ENCODE data around the gene ZDHHC14.
"Not testable (repeated sequence)": the region's sequence is repeated elsewhere in the genome, so short reads cannot be mapped to it uniquely, and the experiment has no call there.

The ZDHHC14 gene

DNA sequence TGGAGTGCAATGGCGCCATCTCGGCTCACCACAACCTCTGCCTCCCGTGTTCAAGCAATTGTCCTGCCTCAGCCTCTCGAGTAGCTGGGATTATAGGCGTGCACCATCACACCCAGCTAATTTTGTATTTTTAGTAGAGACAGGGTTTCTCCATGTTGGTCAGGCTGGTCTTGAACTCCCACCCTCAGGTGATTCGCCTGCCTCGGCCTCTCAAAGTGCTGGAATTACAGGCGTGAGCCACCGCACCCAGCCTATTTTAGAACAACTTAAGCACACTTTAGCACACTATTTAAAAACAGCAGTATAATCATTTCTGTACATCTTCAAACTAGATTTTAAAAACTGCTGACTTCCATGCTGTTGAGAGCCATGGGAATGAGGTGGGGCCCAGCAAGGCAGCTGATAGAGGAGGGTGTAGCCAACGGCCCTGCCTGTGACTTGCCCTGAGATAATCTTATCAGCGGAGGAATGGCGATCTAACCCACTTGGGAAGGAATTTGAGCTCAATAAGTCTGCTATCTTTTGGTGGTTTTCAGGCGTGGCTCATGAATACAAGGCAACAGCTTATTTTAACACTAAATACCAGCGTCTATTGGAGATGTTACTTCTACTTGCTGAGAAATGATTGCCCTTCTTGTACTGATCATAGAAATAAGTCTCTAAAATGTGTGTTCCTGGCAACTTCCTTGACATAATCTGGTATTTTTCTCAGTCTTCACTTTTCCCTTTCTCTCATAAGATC is 12.1 kb downstream of the ZDHHC14 start:
- no peak overlapping the region for H3K27ac ChIP-seq (replicated peaks)
- no peak overlapping the region for H3K4me3 ChIP-seq (replicated peaks; ENCODE audit: insufficient read depth, low read length)
- DNase-seq (ENCODE audit: low read depth in 1 of 2, low spot score in 1 of 2): no peak
- H3K27me3 ChIP-seq (ENCODE audit: insufficient read depth, poor library complexity, severe bottlenecking): no peaks in the 10 kb centered on the region
- no peak for TF ChIP-seq GABPA (IDR thresholded peaks at IDR 0.05; ENCODE audit: low read depth)
- TF ChIP-seq SPI1 (IDR thresholded peaks at IDR 0.05; ENCODE audit: borderline replicate concordance, low read depth): no peak
- TF ChIP-seq POLR2AphosphoS5 (IDR thresholded peaks at IDR 0.05; ENCODE audit: low read depth): no peak
- TF ChIP-seq, protein P1, sequence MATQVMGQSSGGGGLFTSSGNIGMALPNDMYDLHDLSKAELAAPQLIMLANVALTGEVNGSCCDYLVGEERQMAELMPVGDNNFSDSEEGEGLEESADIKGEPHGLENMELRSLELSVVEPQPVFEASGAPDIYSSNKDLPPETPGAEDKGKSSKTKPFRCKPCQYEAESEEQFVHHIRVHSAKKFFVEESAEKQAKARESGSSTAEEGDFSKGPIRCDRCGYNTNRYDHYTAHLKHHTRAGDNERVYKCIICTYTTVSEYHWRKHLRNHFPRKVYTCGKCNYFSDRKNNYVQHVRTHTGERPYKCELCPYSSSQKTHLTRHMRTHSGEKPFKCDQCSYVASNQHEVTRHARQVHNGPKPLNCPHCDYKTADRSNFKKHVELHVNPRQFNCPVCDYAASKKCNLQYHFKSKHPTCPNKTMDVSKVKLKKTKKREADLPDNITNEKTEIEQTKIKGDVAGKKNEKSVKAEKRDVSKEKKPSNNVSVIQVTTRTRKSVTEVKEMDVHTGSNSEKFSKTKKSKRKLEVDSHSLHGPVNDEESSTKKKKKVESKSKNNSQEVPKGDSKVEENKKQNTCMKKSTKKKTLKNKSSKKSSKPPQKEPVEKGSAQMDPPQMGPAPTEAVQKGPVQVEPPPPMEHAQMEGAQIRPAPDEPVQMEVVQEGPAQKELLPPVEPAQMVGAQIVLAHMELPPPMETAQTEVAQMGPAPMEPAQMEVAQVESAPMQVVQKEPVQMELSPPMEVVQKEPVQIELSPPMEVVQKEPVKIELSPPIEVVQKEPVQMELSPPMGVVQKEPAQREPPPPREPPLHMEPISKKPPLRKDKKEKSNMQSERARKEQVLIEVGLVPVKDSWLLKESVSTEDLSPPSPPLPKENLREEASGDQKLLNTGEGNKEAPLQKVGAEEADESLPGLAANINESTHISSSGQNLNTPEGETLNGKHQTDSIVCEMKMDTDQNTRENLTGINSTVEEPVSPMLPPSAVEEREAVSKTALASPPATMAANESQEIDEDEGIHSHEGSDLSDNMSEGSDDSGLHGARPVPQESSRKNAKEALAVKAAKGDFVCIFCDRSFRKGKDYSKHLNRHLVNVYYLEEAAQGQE (IDR thresholded peaks at IDR 0.05; ENCODE audit: insufficient replicate concordance, low read depth): no peak
- TF ChIP-seq, protein P2, sequence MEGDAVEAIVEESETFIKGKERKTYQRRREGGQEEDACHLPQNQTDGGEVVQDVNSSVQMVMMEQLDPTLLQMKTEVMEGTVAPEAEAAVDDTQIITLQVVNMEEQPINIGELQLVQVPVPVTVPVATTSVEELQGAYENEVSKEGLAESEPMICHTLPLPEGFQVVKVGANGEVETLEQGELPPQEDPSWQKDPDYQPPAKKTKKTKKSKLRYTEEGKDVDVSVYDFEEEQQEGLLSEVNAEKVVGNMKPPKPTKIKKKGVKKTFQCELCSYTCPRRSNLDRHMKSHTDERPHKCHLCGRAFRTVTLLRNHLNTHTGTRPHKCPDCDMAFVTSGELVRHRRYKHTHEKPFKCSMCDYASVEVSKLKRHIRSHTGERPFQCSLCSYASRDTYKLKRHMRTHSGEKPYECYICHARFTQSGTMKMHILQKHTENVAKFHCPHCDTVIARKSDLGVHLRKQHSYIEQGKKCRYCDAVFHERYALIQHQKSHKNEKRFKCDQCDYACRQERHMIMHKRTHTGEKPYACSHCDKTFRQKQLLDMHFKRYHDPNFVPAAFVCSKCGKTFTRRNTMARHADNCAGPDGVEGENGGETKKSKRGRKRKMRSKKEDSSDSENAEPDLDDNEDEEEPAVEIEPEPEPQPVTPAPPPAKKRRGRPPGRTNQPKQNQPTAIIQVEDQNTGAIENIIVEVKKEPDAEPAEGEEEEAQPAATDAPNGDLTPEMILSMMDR (IDR thresholded peaks at IDR 0.05; ENCODE audit: insufficient read depth, low read length): no peak

DNA sequence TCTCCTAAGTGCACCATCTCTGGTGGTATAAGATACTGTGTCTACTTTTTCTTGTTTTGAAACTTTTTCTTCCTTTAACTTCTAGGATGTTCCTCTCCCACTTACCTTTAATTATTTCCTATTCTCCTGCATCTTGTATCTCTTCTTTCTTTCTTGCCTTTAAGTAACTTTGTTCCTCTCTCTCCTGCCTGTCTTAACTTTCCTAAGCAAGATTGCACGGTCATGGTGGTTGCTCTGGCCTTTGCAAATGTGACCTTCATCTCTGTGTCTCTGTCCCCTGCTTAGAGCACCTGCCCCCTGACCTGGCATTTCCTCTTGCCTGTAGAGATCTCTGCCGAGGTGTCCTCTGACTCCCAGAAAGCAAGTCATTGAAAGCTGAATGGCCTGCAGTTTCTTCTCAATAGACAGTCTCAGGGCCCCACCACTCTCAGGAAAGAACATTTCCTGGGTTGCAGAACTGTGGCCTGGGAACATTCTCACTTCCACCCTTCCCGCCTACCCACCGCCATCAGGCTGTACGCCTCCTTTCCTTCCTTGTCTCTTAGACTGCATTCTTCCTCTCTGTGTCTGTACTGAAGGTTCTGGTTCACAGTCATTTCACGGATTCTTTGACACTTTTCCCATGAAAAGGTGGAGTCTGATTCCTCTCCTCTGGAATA is 12.8 kb downstream of the ZDHHC14 start:
- H3K4me3 ChIP-seq (replicated peaks; ENCODE audit: insufficient read depth, low read length): no peak overlapping the region
- H3K27me3 ChIP-seq (ENCODE audit: insufficient read depth, poor library complexity, severe bottlenecking): no peaks in the 10 kb centered on the region
- TF ChIP-seq POLR2AphosphoS5 (IDR thresholded peaks at IDR 0.05; ENCODE audit: low read depth) (no peak), GABPA (IDR thresholded peaks at IDR 0.05; ENCODE audit: low read depth) (no peak), SPI1 (IDR thresholded peaks at IDR 0.05; ENCODE audit: borderline replicate concordance, low read depth) (no peak)
- TF ChIP-seq, protein P2 (IDR thresholded peaks at IDR 0.05; ENCODE audit: insufficient read depth, low read length): no peak
- TF ChIP-seq, protein P1 (IDR thresholded peaks at IDR 0.05; ENCODE audit: insufficient replicate concordance, low read depth): no peak
- no peak for DNase-seq (ENCODE audit: low read depth in 1 of 2, low spot score in 1 of 2)
- H3K27ac ChIP-seq (replicated peaks): no peak overlapping the region

DNA sequence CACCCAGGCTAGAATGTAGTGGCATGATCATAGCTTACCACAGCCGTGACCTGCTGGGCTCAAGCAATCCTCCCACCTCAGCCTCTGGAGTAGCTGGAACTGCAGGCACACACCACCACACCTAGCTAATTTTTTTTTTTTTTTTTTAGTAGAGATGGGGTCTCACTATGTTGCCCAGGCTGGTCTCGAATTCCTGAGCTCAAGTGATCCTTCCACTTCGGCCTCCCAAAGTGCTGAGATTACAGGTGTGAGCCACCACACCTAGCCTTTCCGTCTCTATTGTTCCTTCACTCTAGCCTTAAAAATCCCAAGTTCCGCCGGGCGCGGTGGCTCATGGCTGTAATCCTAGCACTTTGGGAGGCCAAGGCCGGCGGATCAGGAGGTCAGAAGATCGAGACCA is 14.2 kb downstream of the ZDHHC14 start:
- not testable (repeated sequence) for H3K4me3 ChIP-seq (replicated peaks; ENCODE audit: insufficient read depth, low read length); H3K27me3 ChIP-seq (ENCODE audit: insufficient read depth, poor library complexity, severe bottlenecking); H3K27ac ChIP-seq (replicated peaks); DNase-seq (ENCODE audit: low read depth in 1 of 2, low spot score in 1 of 2)

DNA sequence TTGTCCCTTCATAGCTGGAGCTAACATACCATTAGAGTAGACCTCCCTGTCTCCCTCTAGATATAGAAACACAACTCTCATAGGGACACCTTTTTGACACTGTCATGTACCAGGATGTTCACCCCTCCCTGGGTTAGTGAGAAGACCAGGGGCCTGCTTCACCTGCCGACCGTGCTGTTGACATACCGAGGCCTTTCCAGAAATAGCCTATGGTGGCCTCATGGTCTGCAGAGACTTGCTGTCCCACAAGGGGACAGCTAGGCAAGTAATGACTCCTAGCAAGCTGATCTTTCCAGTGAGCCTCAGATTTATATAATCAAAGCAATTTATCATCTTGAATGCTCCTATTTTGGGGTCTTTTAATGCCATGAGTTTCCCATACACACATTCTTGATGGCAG is 15.0 kb downstream of the ZDHHC14 start:
- no peak for DNase-seq (ENCODE audit: low read depth in 1 of 2, low spot score in 1 of 2)
- TF ChIP-seq, protein P2 (IDR thresholded peaks at IDR 0.05; ENCODE audit: insufficient read depth, low read length): no peak
- TF ChIP-seq GABPA (IDR thresholded peaks at IDR 0.05; ENCODE audit: low read depth) (no peak), POLR2AphosphoS5 (IDR thresholded peaks at IDR 0.05; ENCODE audit: low read depth) (no peak), SPI1 (IDR thresholded peaks at IDR 0.05; ENCODE audit: borderline replicate concordance, low read depth) (no peak)
- TF ChIP-seq, protein P1 (IDR thresholded peaks at IDR 0.05; ENCODE audit: insufficient replicate concordance, low read depth): no peak
- H3K27ac ChIP-seq (replicated peaks): no peak overlapping the region
- H3K4me3 ChIP-seq (replicated peaks; ENCODE audit: insufficient read depth, low read length): no peak overlapping the region
- no peaks in the 10 kb centered on the region for H3K27me3 ChIP-seq (ENCODE audit: insufficient read depth, poor library complexity, severe bottlenecking)
